Measurements from ENCODE around the gene AMH. TPM values are rescaled to one million over a fixed set of nuclear protein-coding genes. Genes with fewer than 3 reads are reported as not detected.

Gene AMH
- total RNA-seq, 6 experiments from 2014 or later, result 0.24 to 1.2 (median 0.59) TPM

GRCh38 chr19:2214251-2214650 is 34.9 kb upstream of the AMH start:
- no peak overlapping the region for H3K4me3 ChIP-seq

GRCh38 chr19:2215281-2215751 is 33.8 kb upstream of the AMH start:
- no peak for DNase-seq
- WGBS (ENCODE audit: insufficient coverage, low coverage, low lambda C conversion rate, missing lambda C conversion rate), result 82% methylated on average over 13 of the region's 31 CpGs
- no peaks in the 10 kb centered on the region for H3K9me3 ChIP-seq

More at GRCh38 chr19:2214251-2214650, 34.9 kb upstream of the AMH start:
- Histone ChIP-seq H3K4me1 (no peaks in the 10 kb centered on the region), H3K27ac (no peak overlapping the region), H3K27me3 (no peaks in the 10 kb centered on the region), H3K9me3 (no peaks in the 10 kb centered on the region), H3K36me3 (peaks cover 0 to 66% (median 23%) of the 10 kb centered on the region in 4 donors)
- TF ChIP-seq CTCF (IDR thresholded peaks at IDR 0.05), result no peak
- no peak for TF ChIP-seq POLR2A (IDR thresholded peaks at IDR 0.05)
- DNase-seq (no peak), ATAC-seq (no peak)
- intact Hi-C loops (cut with DNase I), result no loop called here
- WGBS (ENCODE audit: insufficient coverage, low coverage, low lambda C conversion rate, missing lambda C conversion rate), result 90% methylated on average over 5 of the region's 17 CpGs

GRCh38 chr19:2216361-2217225 is 32.5 kb upstream of the AMH start:
- H3K36me3 ChIP-seq, result peaks cover 0 to 56% (median 18%) of the 10 kb centered on the region in 4 donors
- no peak overlapping the region for H3K27ac ChIP-seq
- WGBS (ENCODE audit: insufficient coverage, low coverage, low lambda C conversion rate, missing lambda C conversion rate), result 100% methylated on average over 13 of the region's 43 CpGs
- intact Hi-C loops (cut with DNase I), result no loop called here
- no peaks in the 10 kb centered on the region for H3K4me1 ChIP-seq
- H3K9me3 ChIP-seq, result no peaks in the 10 kb centered on the region
- no peaks in the 10 kb centered on the region for H3K27me3 ChIP-seq
- no peak for ATAC-seq
- DNase-seq, result no peak
- TF ChIP-seq POLR2A (IDR thresholded peaks at IDR 0.05) (no peak), CTCF (IDR thresholded peaks at IDR 0.05) (no peak)
- no peak overlapping the region for H3K4me3 ChIP-seq

More at GRCh38 chr19:2215281-2215751, 33.8 kb upstream of the AMH start:
- intact Hi-C loops (cut with DNase I), result no loop called here
- Histone ChIP-seq H3K36me3 (peaks cover 0 to 64% (median 24%) of the 10 kb centered on the region in 4 donors), H3K4me3 (no peak overlapping the region), H3K4me1 (no peaks in the 10 kb centered on the region), H3K27me3 (no peaks in the 10 kb centered on the region), H3K27ac (no peak overlapping the region)
- ATAC-seq, result no peak
- TF ChIP-seq CTCF (IDR thresholded peaks at IDR 0.05) (no peak), POLR2A (IDR thresholded peaks at IDR 0.05) (no peak)

- H3K4me3 ChIP-seq, result no peak overlapping the region
- ATAC-seq (no peak), DNase-seq (no peak)
- peaks cover 0 to 58% (median 15%) of the 10 kb centered on the region in 4 donors for H3K36me3 ChIP-seq
- H3K9me3 ChIP-seq, result no peaks in the 10 kb centered on the region
- TF ChIP-seq POLR2A (IDR thresholded peaks at IDR 0.05), result no peak
- no peak for TF ChIP-seq CTCF (IDR thresholded peaks at IDR 0.05)
- no peaks in the 10 kb centered on the region for H3K27me3 ChIP-seq
- H3K4me1 ChIP-seq, result no peaks in the 10 kb centered on the region
- intact Hi-C loops (cut with DNase I), result no loop called here
- no CpG with 5 or more reads among the region's 22 CpGs for WGBS (ENCODE audit: insufficient coverage, low coverage, low lambda C conversion rate, missing lambda C conversion rate)
- no peak overlapping the region for H3K27ac ChIP-seq
Observed at GRCh38 chr19:2217591-2217990, 31.5 kb upstream of the AMH start.

Measured in right lobe of liver (tissue), 6 donors.